ENCODE measurements around the gene ADAMTS3.

- TF ChIP-seq EZH2 (IDR thresholded peaks at IDR 0.05; ENCODE audit: borderline replicate concordance, insufficient read depth, low read depth, low read length, poor library complexity, severe bottlenecking): no peak
- TF ChIP-seq CTCF (IDR thresholded peaks at IDR 0.05): no peak
Observed at GRCh38 chr4:72341432-72341820, 227.6 kb downstream of the ADAMTS3 start.
